Adipocyte (in vitro differentiated cells): ENCODE results near the gene COG5.

Source experiments
- DNase-seq: peaks from one replicate; pipeline ENCODE4 v3.0.0-alpha.2; 2015; ENCODE audit warnings: low read depth
- H3K27me3 ChIP-seq: replicated peaks from 2 replicates; pipeline ENCODE4 v1.7.0; 2013; ENCODE audit warnings: mild to moderate bottlenecking, low read length, moderate library complexity; ENCODE audit not compliant: control insufficient read depth, insufficient read depth
- H3K36me3 ChIP-seq: 2 replicates; pipeline ENCODE4 v1.7.0; 2013; ENCODE audit warnings: low read length, mild to moderate bottlenecking, moderate library complexity; ENCODE audit not compliant: control insufficient read depth, insufficient read depth, severe bottlenecking
- H3K4me1 ChIP-seq: 2 replicates; pipeline ENCODE4 v1.7.0; 2013; ENCODE audit warnings: mild to moderate bottlenecking, low read length, moderate library complexity; ENCODE audit not compliant: control insufficient read depth, insufficient read depth
- H3K4me3 ChIP-seq: 2 replicates; pipeline ENCODE4 v1.7.0; 2013; ENCODE audit warnings: mild to moderate bottlenecking, low read length, moderate library complexity
- H3K9ac ChIP-seq: 2 replicates; pipeline ENCODE4 v1.7.0; 2013; ENCODE audit warnings: mild to moderate bottlenecking, low read length, moderate library complexity
- H3K9me3 ChIP-seq: 2 replicates; pipeline ENCODE4 v1.7.0; 2013; ENCODE audit warnings: mild to moderate bottlenecking, low read length, moderate library complexity; ENCODE audit not compliant: control insufficient read depth

The COG5 gene

GRCh38 chr7:107201795-107202450, 361.8 kb downstream of the COG5 start:
- Histone ChIP-seq H3K9ac (no peak overlapping the region), H3K4me3 (no peak overlapping the region), H3K27me3 (no peaks in the 10 kb centered on the region), H3K36me3 (peaks cover 86% of the 10 kb centered on the region), H3K9me3 (no peaks in the 10 kb centered on the region), H3K4me1 (peaks cover 16% of the 10 kb centered on the region)
- DNase-seq = no peak

GRCh38 chr7:107196834-107197610, 366.7 kb downstream of the COG5 start:
- peaks cover 85% of the 10 kb centered on the region for H3K36me3 ChIP-seq
- H3K9me3 ChIP-seq = no peaks in the 10 kb centered on the region
- no peak overlapping the region for H3K4me3 ChIP-seq
- H3K4me1 ChIP-seq = peaks cover 16% of the 10 kb centered on the region
- H3K27me3 ChIP-seq = no peaks in the 10 kb centered on the region
- DNase-seq = no peak
- H3K9ac ChIP-seq = no peak overlapping the region

GRCh38 chr7:107194052-107194451, 369.7 kb downstream of the COG5 start:
- Histone ChIP-seq H3K4me3 (no peak overlapping the region), H3K27me3 (no peaks in the 10 kb centered on the region), H3K36me3 (peaks cover 85% of the 10 kb centered on the region), H3K9me3 (no peaks in the 10 kb centered on the region), H3K4me1 (peaks cover 9% of the 10 kb centered on the region), H3K9ac (no peak overlapping the region)
- DNase-seq = peak; percentile 46

GRCh38 chr7:107190090-107190489, 373.6 kb downstream of the COG5 start:
- Histone ChIP-seq H3K36me3 (peaks cover 88% of the 10 kb centered on the region), H3K4me1 (peaks cover 9% of the 10 kb centered on the region), H3K4me3 (no peak overlapping the region), H3K27me3 (no peaks in the 10 kb centered on the region), H3K9ac (no peak overlapping the region), H3K9me3 (no peaks in the 10 kb centered on the region)
- no peak for DNase-seq

- H3K9ac ChIP-seq = no peak overlapping the region
- no peaks in the 10 kb centered on the region for H3K4me1 ChIP-seq
- DNase-seq = no peak
- H3K36me3 ChIP-seq = peaks cover 93% of the 10 kb centered on the region
- H3K9me3 ChIP-seq = no peaks in the 10 kb centered on the region
- no peak overlapping the region for H3K4me3 ChIP-seq
- H3K27me3 ChIP-seq = no peaks in the 10 kb centered on the region
Measured at GRCh38 chr7:107187774-107188173, 375.9 kb downstream of the COG5 start.

- H3K9ac ChIP-seq = no peak overlapping the region
- peak; percentile 41 for DNase-seq
- H3K4me1 ChIP-seq = no peaks in the 10 kb centered on the region
- no peaks in the 10 kb centered on the region for H3K27me3 ChIP-seq
- H3K4me3 ChIP-seq = no peak overlapping the region
- H3K9me3 ChIP-seq = no peaks in the 10 kb centered on the region
- peaks cover 94% of the 10 kb centered on the region for H3K36me3 ChIP-seq
Measured at GRCh38 chr7:107186240-107186639, 377.5 kb downstream of the COG5 start.

- DNase-seq = no peak
- Histone ChIP-seq H3K9ac (no peak overlapping the region), H3K36me3 (peaks cover 92% of the 10 kb centered on the region), H3K4me3 (no peak overlapping the region), H3K4me1 (peaks cover 4% of the 10 kb centered on the region), H3K27me3 (no peaks in the 10 kb centered on the region), H3K9me3 (no peaks in the 10 kb centered on the region)
Measured at GRCh38 chr7:107185716-107186115, 378.0 kb downstream of the COG5 start.

GRCh38 chr7:107181172-107181571, 382.5 kb downstream of the COG5 start:
- no peak overlapping the region for H3K9ac ChIP-seq
- no peak overlapping the region for H3K4me3 ChIP-seq
- peaks cover 19% of the 10 kb centered on the region for H3K4me1 ChIP-seq
- peaks cover 49% of the 10 kb centered on the region for H3K36me3 ChIP-seq
- H3K27me3 ChIP-seq = no peaks in the 10 kb centered on the region
- DNase-seq = no peak
- no peaks in the 10 kb centered on the region for H3K9me3 ChIP-seq

- peaks cover 41% of the 10 kb centered on the region for H3K36me3 ChIP-seq
- H3K4me3 ChIP-seq = peak overlapping the region; percentile 7
- H3K27me3 ChIP-seq = no peaks in the 10 kb centered on the region
- H3K9me3 ChIP-seq = no peaks in the 10 kb centered on the region
- peak; percentile 86 for DNase-seq
- H3K9ac ChIP-seq = no peak overlapping the region
- H3K4me1 ChIP-seq = peaks cover 19% of the 10 kb centered on the region
Measured at GRCh38 chr7:107180378-107180777, 383.3 kb downstream of the COG5 start.

- Histone ChIP-seq H3K9me3 (no peaks in the 10 kb centered on the region), H3K36me3 (peaks cover 32% of the 10 kb centered on the region), H3K4me3 (peak overlapping the region; percentile 7), H3K9ac (no peak overlapping the region), H3K4me1 (peaks cover 22% of the 10 kb centered on the region), H3K27me3 (no peaks in the 10 kb centered on the region)
- DNase-seq = no peak
Measured at GRCh38 chr7:107179326-107180164, 384.2 kb downstream of the COG5 start.
